GM21576 (cell line): ENCODE data around the gene TAS2R38.

ENCODE experiments used
- ATAC-seq: cut with Tn5 transposase; IDR thresholded peaks from one replicate; pipeline ENCODE4 v1.9.1; 2021; ENCODE audit warnings: mild to moderate bottlenecking, moderate library complexity; ENCODE audit not compliant: unreplicated experiment

The TAS2R38 gene

DNA sequence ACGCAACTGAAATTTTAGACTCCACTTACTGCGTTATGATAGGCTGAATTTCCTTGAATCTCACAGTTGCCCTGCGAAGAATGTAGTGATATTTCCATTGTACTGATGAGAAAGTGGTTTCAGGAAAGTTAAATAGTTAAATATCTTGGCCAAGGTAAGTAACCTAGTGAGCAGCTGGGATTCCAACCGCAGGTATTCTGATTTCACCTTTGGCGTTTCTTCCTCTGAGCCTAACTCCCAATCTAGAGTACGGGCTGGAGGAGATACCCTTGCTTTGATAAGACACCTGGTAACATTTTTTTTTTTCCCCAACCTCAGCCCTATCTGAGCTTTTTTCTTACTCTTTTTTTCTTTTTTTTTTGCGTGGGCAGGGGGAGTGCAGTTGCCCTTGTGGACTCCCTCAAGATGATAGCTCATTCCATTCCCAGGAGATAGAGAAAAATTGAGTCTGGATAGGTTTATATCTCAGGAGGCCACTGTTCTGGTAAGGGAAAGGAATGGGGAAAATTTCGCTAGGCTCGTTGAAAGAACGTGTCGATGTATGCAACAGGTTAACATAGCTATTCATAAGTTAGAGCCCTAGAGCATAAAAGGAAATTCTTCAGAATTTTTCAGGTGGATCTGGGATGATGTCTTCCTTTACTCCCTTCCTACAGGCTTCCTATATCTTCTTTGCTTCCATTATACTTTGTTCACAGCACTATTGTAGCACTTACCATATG is 3.1 kb upstream of the TAS2R38 start:
- no peak for ATAC-seq

DNA sequence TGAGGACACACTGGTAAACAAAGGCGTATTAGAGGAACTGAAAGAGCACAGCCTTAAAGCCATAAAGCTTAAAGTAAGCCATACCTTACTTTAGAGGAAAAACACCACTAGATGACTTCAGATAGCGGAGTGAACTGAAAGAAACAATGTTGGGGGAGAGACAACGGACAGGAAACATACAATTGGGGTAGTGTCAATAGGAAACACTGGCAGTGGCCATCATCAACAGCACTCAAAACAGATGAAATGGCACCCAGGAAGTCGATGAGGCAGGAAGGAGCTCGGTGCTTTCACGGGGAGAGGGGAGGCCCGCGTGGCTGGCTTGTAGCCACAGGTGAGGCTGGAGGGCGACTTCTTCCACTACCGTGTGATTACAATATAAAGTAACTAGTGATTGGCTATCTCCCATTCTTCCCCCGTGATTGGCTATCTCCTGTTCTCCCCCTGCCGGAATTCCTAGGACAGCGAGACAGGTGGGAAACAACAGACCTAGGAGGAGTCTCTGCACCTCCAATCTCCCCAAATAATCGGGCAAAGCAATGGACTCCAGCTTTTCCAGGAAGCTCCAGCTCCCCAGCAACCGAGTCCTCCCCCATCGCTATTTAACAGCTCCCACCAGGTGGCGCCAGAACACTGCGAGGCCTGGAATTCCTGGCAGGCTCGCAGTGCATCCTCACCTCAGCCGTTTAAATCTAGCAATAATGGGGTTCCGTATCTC is 2.4 kb upstream of the TAS2R38 start:
- ATAC-seq, result peak; percentile 77

DNA sequence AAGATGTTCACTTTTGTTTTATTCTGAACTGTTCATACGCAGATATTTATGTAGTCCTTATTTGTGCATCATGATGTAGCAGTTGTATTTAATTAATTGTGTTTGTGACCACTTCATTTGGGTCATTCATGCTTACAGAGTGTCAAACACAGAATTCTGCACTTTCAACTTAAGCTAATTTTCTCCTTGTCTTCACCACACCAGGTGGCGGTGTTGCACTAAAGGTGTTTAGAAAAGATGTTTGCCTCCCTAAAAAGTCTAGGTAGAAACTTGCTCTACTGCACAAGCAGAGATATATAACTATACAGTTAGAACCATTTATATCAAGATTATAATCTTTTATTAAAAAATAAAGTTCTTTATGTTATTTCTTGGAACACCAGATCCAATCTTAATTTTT is 1.3 kb upstream of the TAS2R38 start:
- ATAC-seq, result no peak

DNA sequence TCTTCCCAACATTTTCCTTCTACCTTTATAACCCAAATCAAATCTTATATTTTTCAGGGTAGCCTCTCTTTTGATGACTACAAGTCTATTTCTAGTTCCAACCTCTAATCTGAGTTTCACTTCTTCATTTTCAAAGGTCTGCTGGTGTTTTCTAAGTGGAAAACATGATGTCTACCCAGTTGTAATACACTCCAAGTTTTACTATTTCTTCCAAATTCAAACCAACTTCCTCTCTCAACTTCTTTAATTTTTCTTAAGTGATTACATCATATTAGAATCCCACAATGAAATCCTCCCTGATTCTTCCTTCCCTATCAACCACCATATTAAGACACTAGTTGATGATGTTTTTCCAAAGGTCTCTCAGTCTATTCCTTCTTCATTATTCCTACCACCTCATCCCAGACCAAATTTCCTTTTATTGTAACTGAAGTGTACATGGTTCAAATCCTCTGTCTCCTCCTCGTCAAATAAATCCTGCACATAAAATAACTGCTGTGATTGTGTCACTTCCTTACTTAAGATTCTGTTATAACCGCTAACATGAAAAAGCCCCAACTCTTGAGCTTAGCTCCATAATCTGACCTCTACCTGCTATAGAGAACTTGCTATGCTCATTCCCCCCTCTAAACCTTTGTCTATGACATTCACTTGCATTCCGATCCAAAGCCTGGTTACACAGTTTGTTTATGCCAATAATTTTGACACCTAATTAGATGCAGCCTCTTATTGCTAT is 12.7 kb downstream of the TAS2R38 start:
- ATAC-seq, result peak; percentile 96

DNA sequence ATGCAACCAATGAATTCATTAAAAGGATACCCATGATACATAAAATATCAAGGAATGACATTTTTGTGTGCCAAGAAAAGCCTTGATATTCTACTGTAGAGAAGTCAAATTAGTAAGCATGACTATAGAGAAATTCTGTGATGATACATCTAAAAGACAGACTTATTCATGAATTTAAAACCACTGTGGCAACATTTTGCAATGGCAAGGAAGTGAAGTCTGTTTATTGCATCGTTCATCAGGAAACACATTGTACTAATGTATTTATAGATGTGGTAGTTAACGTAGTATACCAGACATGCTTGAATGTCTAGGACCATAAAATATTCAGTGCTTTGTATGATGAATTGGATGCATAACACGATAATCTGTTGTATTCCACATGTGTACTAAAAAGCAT is 17.5 kb downstream of the TAS2R38 start:
- no peak for ATAC-seq

DNA sequence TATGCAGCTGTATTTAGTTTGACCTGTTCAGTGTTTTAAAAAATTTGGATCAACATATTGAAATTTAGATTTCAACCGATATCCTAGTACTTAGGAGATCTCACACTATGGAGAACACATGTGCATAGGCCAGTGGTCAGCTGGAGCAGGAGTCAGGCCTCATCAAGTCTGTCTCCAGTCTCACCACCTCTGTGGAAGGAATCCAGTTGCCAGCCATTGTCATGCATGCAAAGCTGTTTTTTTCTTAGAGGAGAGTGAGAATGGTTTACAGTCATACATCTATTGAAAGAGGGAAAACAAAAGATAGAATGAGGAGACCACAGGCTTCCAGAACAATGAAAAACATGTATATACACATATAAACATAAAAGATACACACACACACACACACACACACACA is 19.2 kb downstream of the TAS2R38 start:
- no peak for ATAC-seq

DNA sequence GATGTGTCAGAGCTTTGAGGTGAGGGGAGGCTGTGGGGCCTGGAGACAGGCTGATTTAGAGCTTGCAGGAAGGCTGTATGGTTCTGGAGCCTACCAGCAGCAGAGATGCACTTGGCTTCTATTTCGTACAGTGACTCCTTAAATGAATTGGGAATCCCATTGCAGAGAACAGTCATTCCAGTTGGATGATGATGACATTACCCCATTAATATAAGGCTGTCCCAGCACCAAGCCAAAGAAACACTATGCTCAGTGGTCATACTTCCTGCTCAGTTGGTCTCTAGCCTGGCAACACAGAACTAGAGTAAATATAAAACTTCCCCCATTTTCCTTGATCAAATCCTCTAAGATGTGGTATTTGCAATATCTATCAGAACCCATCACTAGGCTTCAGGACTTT is 21.1 kb downstream of the TAS2R38 start:
- no peak for ATAC-seq

DNA sequence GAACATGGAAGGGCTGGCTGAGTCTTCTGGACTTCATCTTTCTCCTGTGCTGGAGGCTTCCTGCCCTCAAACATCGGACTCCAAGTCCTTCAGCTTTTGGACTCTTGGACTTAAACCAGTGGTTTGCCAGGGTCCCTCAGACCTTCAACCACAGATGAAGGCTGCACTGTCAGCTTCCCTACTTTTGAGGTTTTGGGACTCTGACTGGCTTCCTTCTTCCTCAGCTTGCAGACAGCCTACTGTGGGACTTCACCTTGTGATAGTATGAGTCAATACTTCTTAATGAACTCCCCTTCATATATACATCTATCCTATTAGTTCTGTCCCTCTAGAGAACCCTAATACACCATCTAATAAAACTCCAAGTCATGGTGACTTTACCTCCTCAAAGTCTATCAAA is 22.8 kb downstream of the TAS2R38 start:
- no peak for ATAC-seq

DNA sequence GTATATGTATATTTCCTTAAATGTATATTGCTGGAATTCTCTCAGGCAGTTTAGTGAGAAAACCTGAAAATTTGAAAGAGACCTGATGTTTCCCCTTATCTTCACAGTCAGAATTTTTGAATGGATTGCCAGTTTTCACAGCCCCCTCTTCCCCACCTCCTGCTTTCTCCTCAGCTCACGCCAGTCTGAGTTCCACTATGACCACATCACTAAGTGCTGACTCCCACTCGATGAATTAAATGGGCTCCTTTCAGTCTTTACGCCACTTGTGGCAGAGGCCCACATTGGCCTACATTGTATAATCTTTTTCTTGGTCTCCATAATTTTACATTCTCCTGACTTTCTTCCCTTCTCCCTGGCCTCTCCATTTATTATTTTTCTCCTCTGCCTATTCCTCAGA is 23.7 kb downstream of the TAS2R38 start:
- no peak for ATAC-seq

DNA sequence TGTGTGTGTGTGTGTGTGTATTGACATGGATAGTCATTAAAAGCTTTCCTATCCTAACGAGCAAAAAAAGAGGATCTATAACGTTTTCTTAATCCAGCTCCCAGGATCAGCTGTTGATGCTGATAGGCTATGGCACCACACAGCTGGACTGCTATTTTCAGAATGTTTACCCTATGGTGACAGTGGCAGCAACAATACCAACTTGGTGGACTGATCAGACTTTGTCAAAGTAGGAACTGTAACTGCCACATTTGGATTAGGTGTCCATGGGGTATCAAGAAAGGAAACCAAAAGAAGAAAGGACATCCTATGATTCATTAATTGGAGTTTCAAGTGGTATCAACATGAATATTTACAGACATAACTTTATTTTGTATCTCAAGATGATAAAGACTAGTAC is 24.1 kb downstream of the TAS2R38 start:
- ATAC-seq, result no peak

DNA sequence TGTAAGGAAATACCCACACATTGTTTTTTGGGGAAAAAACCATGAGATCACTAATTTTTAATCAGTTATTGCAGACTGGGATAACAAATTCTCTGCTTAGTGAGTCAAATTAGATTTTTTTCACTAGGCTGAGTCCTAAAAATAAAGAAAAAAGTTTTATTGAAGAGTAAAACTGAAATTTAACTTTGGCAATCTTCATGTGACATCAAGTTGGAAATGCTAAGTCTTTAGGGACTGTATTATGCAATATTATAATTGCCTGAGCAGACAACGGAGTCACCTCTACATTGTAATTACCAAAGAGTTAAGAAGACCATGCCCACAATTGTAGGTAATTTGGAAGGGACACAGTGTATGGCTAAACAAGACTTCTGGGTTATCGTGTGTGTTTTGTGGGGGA is 24.6 kb downstream of the TAS2R38 start:
- ATAC-seq, result no peak

DNA sequence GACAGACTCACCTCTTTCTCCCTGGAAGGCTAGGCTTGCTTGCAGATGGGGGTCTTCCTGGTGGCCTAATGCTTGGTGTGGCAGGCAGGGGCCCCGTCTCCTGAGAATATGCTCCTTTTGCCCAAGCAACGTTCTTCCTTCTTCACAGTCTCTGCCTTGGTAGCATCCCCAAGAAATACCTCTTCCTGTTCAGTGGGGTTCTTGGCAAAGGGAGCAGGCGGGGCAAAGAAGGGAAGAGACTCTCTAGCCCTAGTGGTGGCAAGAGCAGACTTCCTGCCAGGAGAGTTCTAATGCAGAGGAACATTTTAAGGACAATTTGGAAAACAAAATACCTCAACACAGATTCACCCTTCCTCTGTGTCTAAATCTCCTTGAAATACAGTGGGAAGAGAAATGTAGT is 26.8 kb downstream of the TAS2R38 start, which contains the start of gene CLEC5A:
Gene CLEC5A, minus strand, starts transcription at position 179 of the 400 bp plus-strand sequence. CDS start 682 bp downstream, outside the sequence.
- ATAC-seq, result no peak

DNA sequence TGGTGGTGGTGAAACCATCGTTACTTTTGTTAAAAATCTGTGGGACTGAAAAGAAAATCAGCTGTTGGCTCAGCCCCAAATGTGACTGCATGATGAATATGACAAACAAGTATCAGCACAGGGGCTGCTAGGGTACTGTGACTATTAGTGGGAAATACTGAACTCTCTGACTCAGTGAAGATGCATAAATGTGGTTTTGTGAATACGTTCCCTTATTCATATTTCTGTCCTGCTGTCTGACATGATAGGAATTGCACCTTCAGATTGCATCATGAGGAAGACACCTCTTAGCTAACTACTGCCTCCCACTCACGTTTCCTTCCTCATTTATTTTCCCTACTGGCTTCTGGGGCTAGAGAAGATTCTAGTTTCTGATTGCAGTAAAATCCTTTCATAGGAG is 28.2 kb downstream of the TAS2R38 start:
- no peak for ATAC-seq

DNA sequence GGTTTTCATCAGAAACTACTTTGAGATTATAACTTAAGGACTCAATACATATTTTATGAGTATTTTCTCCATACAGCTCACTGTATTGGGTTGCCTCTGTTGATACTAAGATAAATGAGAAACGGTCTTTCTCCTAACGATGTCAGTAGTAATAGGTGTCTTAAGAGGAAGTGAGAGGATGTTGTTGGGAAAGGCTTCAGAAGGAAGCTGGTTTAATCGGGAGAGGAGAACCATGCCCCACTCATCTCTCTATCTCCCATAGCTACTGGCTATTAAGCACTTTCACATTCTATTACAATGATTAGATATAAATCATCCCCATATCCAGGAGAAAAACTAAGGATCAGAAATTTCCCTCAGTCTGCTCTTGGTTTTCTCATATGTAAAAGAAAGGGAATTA is 28.8 kb downstream of the TAS2R38 start:
- ATAC-seq, result no peak

DNA sequence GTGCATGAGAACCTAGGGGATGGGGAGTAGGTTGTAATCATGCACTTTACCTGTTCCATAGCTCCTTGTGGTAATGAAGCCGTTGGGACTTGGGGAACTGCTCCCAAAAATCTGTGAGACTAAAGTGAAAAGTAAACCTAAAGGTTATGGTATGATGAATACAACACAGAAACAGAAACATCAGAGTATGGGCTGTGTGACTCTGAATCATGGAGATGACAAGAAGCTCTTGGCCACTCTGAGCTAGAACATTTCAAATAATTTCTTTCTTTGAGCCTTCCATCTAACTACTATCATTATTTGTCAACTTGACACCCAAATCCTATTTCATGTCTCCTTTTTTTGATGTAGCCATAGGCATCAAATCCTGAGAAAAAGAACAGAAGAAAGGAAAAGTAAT is 29.7 kb downstream of the TAS2R38 start:
- no peak for ATAC-seq

DNA sequence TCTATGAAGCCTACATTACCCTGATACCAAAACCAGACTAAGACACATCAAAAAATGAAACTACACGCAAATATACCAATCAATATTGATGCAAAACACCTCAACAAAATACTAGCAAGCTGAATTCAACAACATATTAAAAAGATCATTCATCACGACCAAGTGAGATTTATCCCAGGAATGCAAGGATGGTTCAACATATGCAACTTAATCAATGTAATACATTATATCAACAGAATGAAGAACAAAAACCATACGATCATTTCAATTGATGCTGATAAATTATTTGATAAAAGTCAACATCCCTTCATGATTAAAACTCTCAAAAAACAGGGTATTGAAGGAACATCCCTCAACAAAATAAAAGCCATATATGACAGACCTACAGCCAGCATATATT is 32.5 kb downstream of the TAS2R38 start:
- no peak for ATAC-seq

DNA sequence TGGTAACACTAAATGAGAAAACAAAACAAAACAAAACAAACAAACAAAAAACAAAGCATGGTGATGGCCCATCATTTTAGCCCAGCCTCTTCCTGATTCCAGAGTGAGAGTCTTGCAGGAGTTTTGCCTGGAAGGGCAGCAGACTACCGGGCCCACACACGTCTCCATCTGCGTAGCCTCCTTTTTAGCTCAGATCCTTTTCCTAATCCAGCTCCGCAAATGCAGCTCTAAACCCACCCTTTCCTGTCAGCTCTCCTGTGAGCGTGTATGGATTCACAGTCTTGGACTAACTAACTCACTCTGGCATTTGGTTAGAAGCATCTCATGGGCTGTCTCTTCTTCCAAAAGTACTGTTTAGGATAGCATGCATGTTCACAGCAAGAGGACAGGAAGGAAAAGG is 43.4 kb downstream of the TAS2R38 start:
- ATAC-seq, result no peak

DNA sequence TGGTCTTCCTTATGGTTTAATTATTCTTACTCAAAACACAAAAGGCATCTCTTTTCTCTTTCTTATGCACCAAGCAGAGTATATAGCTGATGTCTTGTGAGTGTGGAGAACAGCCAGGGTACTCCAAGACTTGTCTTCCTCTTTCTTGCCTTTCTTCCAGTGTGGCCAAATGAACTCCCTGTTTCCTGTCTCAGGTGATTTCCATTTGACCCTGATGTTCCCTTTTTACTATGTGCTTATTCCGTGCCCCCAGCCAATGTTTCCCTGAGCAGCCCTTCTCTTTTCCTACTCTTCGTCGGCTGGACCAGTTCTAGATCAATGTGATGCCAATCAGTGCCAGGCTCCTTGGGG is 44.8 kb downstream of the TAS2R38 start:
- ATAC-seq, result no peak

DNA sequence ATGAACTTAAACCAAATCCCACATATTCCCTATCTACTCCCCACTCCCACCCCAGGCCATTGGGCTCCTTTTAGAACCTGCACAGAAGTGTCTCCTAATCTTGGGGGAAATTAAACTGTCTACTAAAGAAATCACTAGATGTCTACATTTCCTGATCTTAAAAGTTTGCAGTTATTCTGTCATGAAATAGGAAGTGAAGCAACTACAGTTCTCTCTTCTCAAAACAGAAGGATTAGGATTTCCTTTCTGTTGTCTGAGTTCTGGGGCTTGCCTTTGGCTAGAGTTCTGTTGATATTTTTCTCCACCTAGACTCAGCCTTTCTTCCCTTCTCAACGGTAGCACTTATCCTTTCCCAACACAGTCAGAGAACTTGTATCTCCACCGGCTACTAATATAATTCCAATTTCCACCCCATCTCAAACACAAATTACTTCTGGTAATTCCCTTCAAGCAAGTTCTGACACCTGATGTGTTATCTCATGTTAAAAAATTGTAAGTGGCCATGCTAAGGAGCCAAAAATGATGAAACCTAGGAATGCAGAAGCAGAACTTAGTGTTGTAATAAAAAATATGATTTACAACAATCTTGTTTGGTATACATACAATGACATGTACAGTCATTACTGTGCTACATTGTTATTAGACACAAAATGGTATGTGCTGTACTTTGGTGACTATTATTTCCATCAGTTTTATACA is 45.3 kb downstream of the TAS2R38 start:
- ATAC-seq, result no peak
